Body of pancreas (tissue), 4 donors: ENCODE measurements around the gene DPH1.

Source experiments
- POLR2A ChIP-seq, 3 donors: fragments of 450-650 bp; IDR thresholded peaks; one replicate each; pipeline ENCODE4 v1.6.1; 2016; ENCODE audit warnings: antibody characterized with exemption in 3 of 3, mild to moderate bottlenecking in 2 of 3
- TF ChIP-seq, protein P1 (sequence below), 7 experiments: fragments of 450-650 bp in 4 of 7; fragments of 200-600 bp in 3 of 7; sonication (generic) in 3 of 7; IDR thresholded peaks; one replicate each; pipeline ENCODE4 v1.5.1; 2016 to 2019; ENCODE audit warnings: antibody characterized with exemption in 7 of 7

GRCh38 chr17:2020721-2021120 lies 9.2 kb upstream of the DPH1 start:
- TF ChIP-seq, protein P1, sequence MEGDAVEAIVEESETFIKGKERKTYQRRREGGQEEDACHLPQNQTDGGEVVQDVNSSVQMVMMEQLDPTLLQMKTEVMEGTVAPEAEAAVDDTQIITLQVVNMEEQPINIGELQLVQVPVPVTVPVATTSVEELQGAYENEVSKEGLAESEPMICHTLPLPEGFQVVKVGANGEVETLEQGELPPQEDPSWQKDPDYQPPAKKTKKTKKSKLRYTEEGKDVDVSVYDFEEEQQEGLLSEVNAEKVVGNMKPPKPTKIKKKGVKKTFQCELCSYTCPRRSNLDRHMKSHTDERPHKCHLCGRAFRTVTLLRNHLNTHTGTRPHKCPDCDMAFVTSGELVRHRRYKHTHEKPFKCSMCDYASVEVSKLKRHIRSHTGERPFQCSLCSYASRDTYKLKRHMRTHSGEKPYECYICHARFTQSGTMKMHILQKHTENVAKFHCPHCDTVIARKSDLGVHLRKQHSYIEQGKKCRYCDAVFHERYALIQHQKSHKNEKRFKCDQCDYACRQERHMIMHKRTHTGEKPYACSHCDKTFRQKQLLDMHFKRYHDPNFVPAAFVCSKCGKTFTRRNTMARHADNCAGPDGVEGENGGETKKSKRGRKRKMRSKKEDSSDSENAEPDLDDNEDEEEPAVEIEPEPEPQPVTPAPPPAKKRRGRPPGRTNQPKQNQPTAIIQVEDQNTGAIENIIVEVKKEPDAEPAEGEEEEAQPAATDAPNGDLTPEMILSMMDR (IDR thresholded peaks at IDR 0.05): no peak
- TF ChIP-seq POLR2A (IDR thresholded peaks at IDR 0.05): no peak
